ENCODE data around the gene DSP. TPM values are rescaled to one million over a fixed set of nuclear protein-coding genes. Genes with fewer than 3 reads are reported as not detected.

Gene DSP
- total and polyA plus RNA-seq, 2 of the 13 experiments (the other 11 are each of a cell fraction or from before 2014, with no cell fraction given) = 89.8 to 117 TPM

- peak; percentile 20 for TF ChIP-seq ZNF407 (CRISPR knock-in tag; IDR thresholded peaks at IDR 0.05; ENCODE audit: not compliant biosample characterization)
- TF ChIP-seq GTF2F1 (IDR thresholded peaks at IDR 0.05; ENCODE audit: low read length) = 0 out of 2 replicates have a peak, but pooled peaks have one; percentile 23
- TF ChIP-seq ZNF543 (CRISPR knock-in tag; IDR thresholded peaks at IDR 0.05) = no peak
- TF ChIP-seq THAP11 (CRISPR knock-in tag; IDR thresholded peaks at IDR 0.05) = no peak
- no peak for TF ChIP-seq CENPBD1 (CRISPR knock-in tag; IDR thresholded peaks at IDR 0.05; ENCODE audit: borderline replicate concordance, low read depth)
- no peak for TF ChIP-seq ZBTB8A (CRISPR knock-in tag; IDR thresholded peaks at IDR 0.05; ENCODE audit: borderline replicate concordance, low read depth)
- TF ChIP-seq IKZF4 (CRISPR knock-in tag; IDR thresholded peaks at IDR 0.05; ENCODE audit: borderline replicate concordance, low read depth, not compliant biosample characterization) = no peak
- TF ChIP-seq MIER2 (CRISPR knock-in tag; IDR thresholded peaks at IDR 0.05) = no peak
- TF ChIP-seq TRIM24 (CRISPR knock-in tag; IDR thresholded peaks at IDR 0.05) = no peak
- no peak for TF ChIP-seq ZNF557 (CRISPR knock-in tag; IDR thresholded peaks at IDR 0.05)
- no peak for TF ChIP-seq ATAD3A (CRISPR knock-in tag; IDR thresholded peaks at IDR 0.05)
- no peak for TF ChIP-seq GMEB1 (CRISPR knock-in tag; IDR thresholded peaks at IDR 0.05; ENCODE audit: borderline replicate concordance)
- TF ChIP-seq JARID2 (CRISPR knock-in tag; IDR thresholded peaks at IDR 0.05; ENCODE audit: insufficient replicate concordance) = no peak
- no peak for TF ChIP-seq SIX4 (CRISPR knock-in tag; IDR thresholded peaks at IDR 0.05)
- TF ChIP-seq BATF2 (CRISPR knock-in tag; IDR thresholded peaks at IDR 0.05) = no peak
- no peak for TF ChIP-seq GRHL1 (CRISPR knock-in tag; conservative IDR thresholded peaks at IDR 0.05)
- TF ChIP-seq ZNF850 (CRISPR knock-in tag; conservative IDR thresholded peaks at IDR 0.05) = no peak
These were observed 39.6 kb downstream of the DSP start (continued) for GRCh38 chr6:7580927-7581618.
